Esophagus squamous epithelium (tissue), 5 donors: ENCODE results near the gene ZNF384. TPM values are rescaled to one million over a fixed set of nuclear protein-coding genes. Genes with fewer than 3 reads are reported as not detected.

ENCODE experiments used
- DNase-seq: peaks from one replicate; lab custom pipeline; 2025; lab: John Stamatoyannopoulos, UW
- H3K27ac ChIP-seq, 4 donors: fragments of 200-600 bp; sonication (generic); one replicate each; pipeline ENCODE4 v1.5.1; 2016 to 2019; ENCODE audit warnings: mild to moderate bottlenecking in 1 of 4
- H3K27me3 ChIP-seq, 4 donors: fragments of 200-600 bp; sonication (generic); 1 replicate in 3 of 4; 2 replicates in 1 of 4; pipeline versions ENCODE4 v1.5.1 to v1.6.0; 2017 to 2021; ENCODE audit warnings: antibody characterized with exemption in 1 of 4
- H3K36me3 ChIP-seq, 3 donors: fragments of 200-600 bp; sonication (generic); one replicate each; pipeline ENCODE4 v1.5.1; 2016 to 2019
- H3K4me1 ChIP-seq, 3 donors: fragments of 200-600 bp; sonication (generic); one replicate each; pipeline ENCODE4 v1.5.1; 2017 to 2019
- H3K4me3 ChIP-seq, 4 donors: fragments of 200-600 bp; sonication (generic); 1 replicate in 3 of 4; 2 replicates in 1 of 4; pipeline ENCODE4 v1.5.1; 2016 to 2019; ENCODE audit warnings: mild to moderate bottlenecking in 2 of 4, moderate library complexity in 1 of 4
- H3K9me3 ChIP-seq, 3 donors: fragments of 200-600 bp; sonication (generic); one replicate each; pipeline ENCODE4 v1.5.1; 2016 to 2019
- CTCF ChIP-seq, 6 experiments: fragments of 450-650 bp in 4 of 6; fragments of 200-600 bp in 2 of 6; sonication (generic) in 2 of 6; IDR thresholded peaks; one replicate each; pipeline ENCODE4 v1.5.1; 2016 to 2019; ENCODE audit warnings: antibody characterized with exemption in 6 of 6, mild to moderate bottlenecking in 4 of 6, moderate library complexity in 4 of 6
- POLR2A ChIP-seq, 4 donors: fragments of 450-650 bp; IDR thresholded peaks; one replicate each; pipeline ENCODE4 v1.6.1; 2017; ENCODE audit warnings: antibody characterized with exemption in 4 of 4, mild to moderate bottlenecking in 4 of 4, moderate library complexity in 3 of 4
- WGBS, 2 donors: methylation state at CpG; one replicate each; pipeline ENCODE4 v1.1.5; 2018; 5-methylcytosine and 5-hydroxymethylcytosine counted together
- intact Hi-C: fragments of 100-400 bp; cut with DNase I; formaldehyde crosslinking; loops from one replicate; pipeline ENCODE4 v1.15.0; 2022
- total RNA-seq, 4 donors: library from RNA; depleted of rRNA; stranded (reverse); fragments of >200 nt; gene quantifications; one replicate each; pipeline ENCODE4 v1.1.0, GENCODE V29; 2016
- donor health status: DM: yes; HTN: yes; CAD: no.

ZNF384 gene
- total RNA-seq, 4 donors from 2014 or later: 19.6 to 36.2 (median 26.8) TPM

- no peaks in the 10 kb centered on the region for H3K27me3 ChIP-seq
Measured at GRCh38 chr12:6662602-6662905, 26.6 kb downstream of the ZNF384 start.

GRCh38 chr12:6653987-6654386, 35.2 kb downstream of the ZNF384 start:
- Histone ChIP-seq H3K9me3 (no peaks in the 10 kb centered on the region), H3K27ac (no peak overlapping the region), H3K27me3 (no peaks in the 10 kb centered on the region), H3K36me3 (peaks cover 10 to 100% (median 24%) of the 10 kb centered on the region in 3 donors), H3K4me3 (no peak overlapping the region), H3K4me1 (no peaks in the 10 kb centered on the region)
- intact Hi-C loops: no loop called here
- WGBS, 2 donors: 92 to 93% methylated on average over 5 of the region's 5 CpGs
- TF ChIP-seq CTCF (IDR thresholded peaks at IDR 0.05): no peak
- DNase-seq: no peak

More at GRCh38 chr12:6662602-6662905, 26.6 kb downstream of the ZNF384 start:
- Histone ChIP-seq H3K27ac (peak overlapping the region; percentile 80 to 90 (median 86)), H3K36me3 (peaks cover 7 to 36% (median 7%) of the 10 kb centered on the region in 3 donors), H3K4me3 (peak overlapping the region; percentile 68 to 89 (median 76)), H3K4me1 (peaks cover 7 to 20% (median 8%) of the 10 kb centered on the region in 3 donors), H3K9me3 (no peaks in the 10 kb centered on the region)
- TF ChIP-seq CTCF (IDR thresholded peaks at IDR 0.05): no peak
- TF ChIP-seq POLR2A (IDR thresholded peaks at IDR 0.05): no peak
- intact Hi-C loops: loop anchor here (10.0 kb wide), 1 partner anchor 48 kb away; no protein-coding TSS in a partner anchor
- WGBS, 2 donors: 1 to 2% methylated on average over 10 of the region's 10 CpGs
- no peak for DNase-seq

- Histone ChIP-seq H3K27ac (no peak overlapping the region), H3K4me1 (no peaks in the 10 kb centered on the region), H3K4me3 (no peak overlapping the region), H3K36me3 (peaks cover 10 to 100% (median 24%) of the 10 kb centered on the region in 3 donors), H3K9me3 (no peaks in the 10 kb centered on the region), H3K27me3 (no peaks in the 10 kb centered on the region)
- TF ChIP-seq POLR2A (IDR thresholded peaks at IDR 0.05) (no peak), CTCF (IDR thresholded peaks at IDR 0.05) (no peak)
- no peak for DNase-seq
- intact Hi-C loops: no loop called here
- WGBS, 2 donors: 88 to 100% methylated on average over 1 of the region's 1 CpG
Measured at GRCh38 chr12:6653342-6653741, 35.8 kb downstream of the ZNF384 start.

- H3K4me1 ChIP-seq: peaks cover 0 to 4% (median 0%) of the 10 kb centered on the region in 3 donors
- no peak overlapping the region for H3K4me3 ChIP-seq
- TF ChIP-seq CTCF (IDR thresholded peaks at IDR 0.05): no peak
- TF ChIP-seq POLR2A (IDR thresholded peaks at IDR 0.05): no peak
- no peaks in the 10 kb centered on the region for H3K9me3 ChIP-seq
- peaks cover 10 to 97% (median 24%) of the 10 kb centered on the region in 3 donors for H3K36me3 ChIP-seq
- intact Hi-C loops: no loop called here
- no peaks in the 10 kb centered on the region for H3K27me3 ChIP-seq
- 88 to 90% methylated on average over 12 of the region's 12 CpGs for WGBS, 2 donors
- H3K27ac ChIP-seq: no peak overlapping the region
- DNase-seq: no peak
Measured at GRCh38 chr12:6652391-6652790, 36.8 kb downstream of the ZNF384 start.

- no peak for TF ChIP-seq POLR2A (IDR thresholded peaks at IDR 0.05)
- no peak for TF ChIP-seq CTCF (IDR thresholded peaks at IDR 0.05)
- 50 to 94% methylated on average over 1 to 8 of the region's 8 CpGs for WGBS, 2 donors
- no peaks in the 10 kb centered on the region for H3K9me3 ChIP-seq
- DNase-seq: no peak
- H3K36me3 ChIP-seq: peaks cover 10 to 82% (median 24%) of the 10 kb centered on the region in 3 donors
- peaks cover 5 to 15% (median 8%) of the 10 kb centered on the region in 3 donors for H3K4me1 ChIP-seq
- no peak overlapping the region for H3K27ac ChIP-seq
- intact Hi-C loops: no loop called here
- no peaks in the 10 kb centered on the region for H3K27me3 ChIP-seq
- H3K4me3 ChIP-seq: no peak overlapping the region
Measured at GRCh38 chr12:6650832-6651231, 38.3 kb downstream of the ZNF384 start.
